ENCODE measurements around the gene FAM184B.

- TF ChIP-seq, protein P1, sequence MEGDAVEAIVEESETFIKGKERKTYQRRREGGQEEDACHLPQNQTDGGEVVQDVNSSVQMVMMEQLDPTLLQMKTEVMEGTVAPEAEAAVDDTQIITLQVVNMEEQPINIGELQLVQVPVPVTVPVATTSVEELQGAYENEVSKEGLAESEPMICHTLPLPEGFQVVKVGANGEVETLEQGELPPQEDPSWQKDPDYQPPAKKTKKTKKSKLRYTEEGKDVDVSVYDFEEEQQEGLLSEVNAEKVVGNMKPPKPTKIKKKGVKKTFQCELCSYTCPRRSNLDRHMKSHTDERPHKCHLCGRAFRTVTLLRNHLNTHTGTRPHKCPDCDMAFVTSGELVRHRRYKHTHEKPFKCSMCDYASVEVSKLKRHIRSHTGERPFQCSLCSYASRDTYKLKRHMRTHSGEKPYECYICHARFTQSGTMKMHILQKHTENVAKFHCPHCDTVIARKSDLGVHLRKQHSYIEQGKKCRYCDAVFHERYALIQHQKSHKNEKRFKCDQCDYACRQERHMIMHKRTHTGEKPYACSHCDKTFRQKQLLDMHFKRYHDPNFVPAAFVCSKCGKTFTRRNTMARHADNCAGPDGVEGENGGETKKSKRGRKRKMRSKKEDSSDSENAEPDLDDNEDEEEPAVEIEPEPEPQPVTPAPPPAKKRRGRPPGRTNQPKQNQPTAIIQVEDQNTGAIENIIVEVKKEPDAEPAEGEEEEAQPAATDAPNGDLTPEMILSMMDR (conservative IDR thresholded peaks at IDR 0.05; ENCODE audit: low read depth, low read length), result no peak
- TF ChIP-seq EZH2 (IDR thresholded peaks at IDR 0.05; ENCODE audit: low read length, unreplicated experiment), result no peak
Observed at GRCh38 chr4:17807446-17807845, 26.0 kb upstream of the FAM184B start.
